Activated CD4-positive, alpha-beta T cell treated with anti-CD3 and anti-CD28 coated beads, Interleukin-2, Interleukin-4, amounts not matched to agents 100 ng/mL and 50 ng/mL, durations not matched to agents 16 hours and 8 hours (primary cell): Measurements from ENCODE around the gene SLC24A2.
A peak's percentile ranks its signal among the peaks of the same experiment; 100 is the strongest.

Source experiments
- DNase-seq: peaks from one replicate; pipeline ENCODE4 v3.0.0-alpha.2; 2020; ENCODE audit warnings: low spot score

The SLC24A2 gene

GRCh38 chr9:19757745-19758144, 31.1 kb downstream of the SLC24A2 start:
- no peak for DNase-seq

GRCh38 chr9:19754921-19755320, 33.9 kb downstream of the SLC24A2 start:
- no peak for DNase-seq

- DNase-seq, result peak; percentile 75
These were observed 40.3 kb downstream of the SLC24A2 start for GRCh38 chr9:19748278-19749126.

- DNase-seq, result no peak
These were observed 42.6 kb downstream of the SLC24A2 start for GRCh38 chr9:19746223-19746622.

GRCh38 chr9:19741178-19741577, 47.7 kb downstream of the SLC24A2 start:
- no peak for DNase-seq
